D721Med (cell line): ENCODE results near the gene TMEM81.
A peak's percentile ranks its signal among the peaks of the same experiment; 100 is the strongest.

Experiments used
- DNase-seq: peaks from one replicate; pipeline ENCODE4 v3.0.0; 2011; ENCODE audit warnings: low spot score; ENCODE audit not compliant: insufficient read length
- FAIRE-seq: peaks from 2 replicates; lab custom pipeline; 2011; peaks lifted over from hg19 to GRCh38; lab: Jason Lieb, UNC
- TF ChIP-seq, protein P1 (sequence below): IDR thresholded peaks from 2 replicates; pipeline ENCODE4 v1.5.1; 2012; ENCODE audit warnings: mild to moderate bottlenecking, control low read depth; ENCODE audit not compliant: insufficient read depth; ENCODE audit errors: missing control alignments

Gene TMEM81

DNA sequence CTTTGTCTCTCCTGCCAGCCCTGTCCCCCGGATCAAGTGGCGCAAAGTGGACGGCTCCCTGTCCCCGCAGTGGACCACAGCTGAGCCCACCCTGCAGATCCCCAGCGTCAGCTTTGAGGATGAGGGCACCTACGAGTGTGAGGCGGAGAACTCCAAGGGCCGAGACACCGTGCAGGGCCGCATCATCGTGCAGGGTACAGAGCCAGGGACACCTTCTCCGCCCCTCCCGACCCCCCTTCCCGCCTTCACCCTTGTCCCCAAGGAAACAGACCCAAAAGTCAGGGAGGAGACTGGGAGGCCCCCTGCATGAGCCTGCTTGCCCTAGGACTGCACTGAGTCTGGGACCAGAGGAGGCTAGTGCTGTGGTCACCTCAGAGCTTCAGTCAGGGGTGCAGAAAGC, 23.0 kb downstream of the TMEM81 start:
- no peak for FAIRE-seq
- TF ChIP-seq, protein P1, sequence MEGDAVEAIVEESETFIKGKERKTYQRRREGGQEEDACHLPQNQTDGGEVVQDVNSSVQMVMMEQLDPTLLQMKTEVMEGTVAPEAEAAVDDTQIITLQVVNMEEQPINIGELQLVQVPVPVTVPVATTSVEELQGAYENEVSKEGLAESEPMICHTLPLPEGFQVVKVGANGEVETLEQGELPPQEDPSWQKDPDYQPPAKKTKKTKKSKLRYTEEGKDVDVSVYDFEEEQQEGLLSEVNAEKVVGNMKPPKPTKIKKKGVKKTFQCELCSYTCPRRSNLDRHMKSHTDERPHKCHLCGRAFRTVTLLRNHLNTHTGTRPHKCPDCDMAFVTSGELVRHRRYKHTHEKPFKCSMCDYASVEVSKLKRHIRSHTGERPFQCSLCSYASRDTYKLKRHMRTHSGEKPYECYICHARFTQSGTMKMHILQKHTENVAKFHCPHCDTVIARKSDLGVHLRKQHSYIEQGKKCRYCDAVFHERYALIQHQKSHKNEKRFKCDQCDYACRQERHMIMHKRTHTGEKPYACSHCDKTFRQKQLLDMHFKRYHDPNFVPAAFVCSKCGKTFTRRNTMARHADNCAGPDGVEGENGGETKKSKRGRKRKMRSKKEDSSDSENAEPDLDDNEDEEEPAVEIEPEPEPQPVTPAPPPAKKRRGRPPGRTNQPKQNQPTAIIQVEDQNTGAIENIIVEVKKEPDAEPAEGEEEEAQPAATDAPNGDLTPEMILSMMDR, result no peak
- DNase-seq, result no peak

DNA sequence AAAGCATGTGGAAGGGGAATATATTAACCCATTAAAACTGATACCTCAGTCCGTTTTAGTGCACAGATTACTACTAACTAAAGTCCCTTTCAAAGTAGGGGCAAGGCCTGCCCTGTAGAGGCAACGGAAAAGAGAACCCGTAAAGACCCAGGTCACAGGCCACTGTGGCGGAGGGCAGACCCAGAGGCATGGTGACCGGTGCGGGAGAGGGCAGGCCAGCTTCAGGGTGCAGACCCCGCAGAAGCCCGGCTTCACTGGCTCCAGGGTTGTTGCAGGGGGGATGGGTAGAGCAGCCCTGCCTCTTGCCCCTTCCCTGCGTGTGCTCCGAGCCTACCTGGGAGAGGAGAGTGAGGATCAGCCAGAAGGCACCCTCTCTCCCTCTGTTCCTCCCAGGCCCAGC, 23.5 kb downstream of the TMEM81 start:
- DNase-seq, result peak; percentile 36
- FAIRE-seq, result no peak
- TF ChIP-seq, protein P1, result no peak

DNA sequence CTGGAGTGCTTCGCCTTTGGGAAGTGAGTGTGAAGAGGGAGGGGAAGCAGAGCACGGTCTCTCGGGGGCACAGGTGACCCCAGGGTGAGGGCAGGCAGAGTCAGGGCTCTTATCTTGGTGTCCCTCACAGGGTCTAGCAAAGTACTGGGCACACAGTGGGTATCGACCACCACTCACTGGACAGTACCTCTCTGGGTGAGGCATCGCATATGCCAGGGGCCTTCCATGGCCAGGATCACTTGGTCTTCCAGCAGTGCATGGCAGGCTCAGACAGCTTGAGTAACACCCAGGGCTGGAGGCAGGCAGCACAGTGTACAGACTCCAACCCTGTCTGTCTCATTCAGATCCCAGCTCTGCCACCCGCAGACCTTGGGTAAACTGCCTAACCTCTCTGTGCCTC, 24.6 kb downstream of the TMEM81 start:
- TF ChIP-seq, protein P1, result no peak
- no peak for DNase-seq
- no peak for FAIRE-seq

GRCh38 chr1:205058853-205059252, 25.4 kb downstream of the TMEM81 start:
- DNase-seq (no peak), FAIRE-seq (no peak)
- TF ChIP-seq, protein P1, result no peak

DNA sequence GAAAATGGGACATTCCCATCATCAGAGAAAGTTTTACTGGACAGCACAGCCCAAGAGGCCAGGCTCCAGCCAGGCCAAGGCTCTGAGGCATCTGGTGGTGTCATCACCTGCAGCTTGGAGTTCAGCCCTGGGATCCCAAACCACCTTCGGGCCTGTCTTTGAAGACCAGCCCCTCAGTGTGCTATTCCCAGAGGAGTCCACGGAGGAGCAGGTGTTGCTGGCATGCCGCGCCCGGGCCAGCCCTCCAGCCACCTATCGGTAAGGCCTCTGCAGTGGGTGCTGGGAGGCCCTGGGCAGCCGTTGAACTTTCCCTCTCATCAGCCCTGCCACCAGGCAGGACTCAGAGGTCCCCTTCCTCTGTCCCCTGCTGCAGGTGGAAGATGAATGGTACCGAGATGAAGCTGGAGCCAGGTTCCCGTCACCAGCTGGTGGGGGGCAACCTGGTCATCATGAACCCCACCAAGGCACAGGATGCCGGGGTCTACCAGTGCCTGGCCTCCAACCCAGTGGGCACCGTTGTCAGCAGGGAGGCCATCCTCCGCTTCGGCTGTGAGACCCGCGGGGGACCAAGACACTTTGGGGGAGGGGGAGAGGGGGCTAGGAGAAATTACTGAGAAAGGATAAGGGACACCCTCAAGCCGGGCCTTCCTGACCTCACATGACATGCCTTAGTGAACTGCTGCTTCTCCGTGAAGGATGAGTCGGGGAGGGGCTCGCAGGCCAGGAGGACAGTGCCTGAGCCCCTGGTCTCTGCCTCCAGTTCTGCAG, 26.3 kb downstream of the TMEM81 start:
- DNase-seq (no peak), FAIRE-seq (no peak)
- TF ChIP-seq, protein P1, result no peak

DNA sequence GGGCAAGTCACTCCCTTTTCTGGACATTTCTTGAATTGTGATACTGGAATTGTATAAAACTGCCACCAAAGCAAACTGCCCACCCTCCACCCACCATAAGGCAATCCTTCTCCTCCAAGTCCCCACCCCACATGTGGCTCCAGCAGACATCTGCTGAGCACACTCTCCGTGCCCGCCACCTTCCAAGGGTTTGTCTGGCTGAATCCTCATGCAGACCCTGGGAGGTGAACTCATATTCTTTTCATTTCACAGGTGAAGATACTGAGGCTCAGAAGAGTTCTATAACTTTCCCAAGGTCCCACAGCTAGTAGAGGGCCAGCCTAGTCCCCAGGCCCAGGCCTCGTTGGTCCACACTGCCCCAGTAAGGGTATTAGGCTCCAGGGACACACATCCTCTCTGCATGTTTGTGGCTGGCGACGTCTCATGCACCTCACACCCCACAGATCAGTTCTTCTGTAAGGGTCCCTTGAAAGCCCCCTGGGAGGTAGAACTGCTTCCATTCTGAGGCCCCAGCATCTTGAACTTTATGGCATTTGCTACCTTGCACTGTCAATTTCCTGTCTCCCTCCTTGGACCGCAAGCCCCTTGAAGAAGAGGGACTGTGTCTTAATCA, 27.2 kb downstream of the TMEM81 start:
- TF ChIP-seq, protein P1, result no peak
- FAIRE-seq, result no peak
- no peak for DNase-seq

- DNase-seq (peak; percentile 99), FAIRE-seq (no peak)
- TF ChIP-seq, protein P1, result no peak
Observed at GRCh38 chr1:205056188-205056611, 28.1 kb downstream of the TMEM81 start.
